K562 (cell line): ENCODE results near the gene RAB1B. TPM values are rescaled to one million over a fixed set of nuclear protein-coding genes. Genes with fewer than 3 reads are reported as not detected.

ENCODE experiments used
- DIDO1 ChIP-seq: fragments of 450-650 bp; IDR thresholded peaks from 2 replicates; pipeline ENCODE4 v1.6.1; 2016; ENCODE audit warnings: low read depth, missing biosample characterization, missing genetic modification characterization
- ESRRA ChIP-seq: fragments of 450-650 bp; IDR thresholded peaks from 2 replicates; pipeline ENCODE4 v1.6.1; 2014; ENCODE audit warnings: low read depth, mild to moderate bottlenecking, moderate library complexity, borderline replicate concordance
- FOXK2 ChIP-seq, 2 experiments: fragments of 450-650 bp; IDR thresholded peaks in 1 of 2; conservative IDR thresholded peaks in 1 of 2; 2 replicates each; pipeline ENCODE4 v1.6.1; 2016; ENCODE audit warnings: low read depth in 2 of 2, mild to moderate bottlenecking in 1 of 2
- MYC ChIP-seq, 2 experiments: fragments of 250-450 bp in 1 of 2; sonication (Bioruptor Pico) in 1 of 2; IDR thresholded peaks; 2 replicates each; pipeline versions ENCODE4 v1.5.1 to v1.6.1; 2012 to 2021; ENCODE audit warnings: low read depth in 2 of 2, borderline replicate concordance in 1 of 2, improper control_type of control experiment in 1 of 2, low read length in 1 of 2, mild to moderate bottlenecking in 1 of 2, moderate library complexity in 1 of 2
- NFRKB ChIP-seq: fragments of 450-650 bp; IDR thresholded peaks from 2 replicates; pipeline ENCODE4 v1.6.1; 2016; ENCODE audit warnings: low read depth
- POLR2AphosphoS5 ChIP-seq: IDR thresholded peaks from 2 replicates; pipeline ENCODE4 v1.6.1; 2011; ENCODE audit warnings: mild to moderate bottlenecking, low read depth, low read length, moderate library complexity; ENCODE audit not compliant: control insufficient read depth, insufficient read depth
- RNF2 ChIP-seq: sonication (generic); IDR thresholded peaks from 2 replicates; pipeline ENCODE4 v1.6.1; 2016
- SFPQ ChIP-seq: fragments of 200-400 bp; formaldehyde crosslinking; IDR thresholded peaks from 2 replicates; pipeline ENCODE4 v1.6.1; 2017; ENCODE audit warnings: mild to moderate bottlenecking, low read depth, low read length, moderate library complexity
- SMAD4 ChIP-seq: fragments of 250-450 bp; sonication (Bioruptor Pico); conservative IDR thresholded peaks from 2 replicates; pipeline ENCODE4 v1.8.0; 2021; ENCODE audit warnings: inconsistent platforms, mild to moderate bottlenecking, moderate library complexity
- SUPT5H ChIP-seq: fragments of 450-650 bp; IDR thresholded peaks from 2 replicates; pipeline ENCODE4 v1.6.1; 2016
- USF2 ChIP-seq: sonication (generic); formaldehyde crosslinking; IDR thresholded peaks from 2 replicates; pipeline ENCODE4 v1.5.0; 2020; ENCODE audit warnings: missing genetic modification reagents
- VEZF1 ChIP-seq: fragments of 200-800 bp; sonication (Bioruptor generic); IDR thresholded peaks from 2 replicates; pipeline ENCODE4 v1.6.1; 2017; ENCODE audit warnings: missing genetic modification characterization, missing compliant biosample characterization
- ZFP1 ChIP-seq: fragments of 450-650 bp; formaldehyde crosslinking; IDR thresholded peaks from 2 replicates; pipeline ENCODE4 v1.4.0; 2020; ENCODE audit warnings: mild to moderate bottlenecking, mixed read lengths
- ZKSCAN3 ChIP-seq: fragments of 250-450 bp; sonication (Bioruptor Pico); IDR thresholded peaks from 2 replicates; pipeline ENCODE4 v1.4.0; 2020
- ZNF274 ChIP-seq: IDR thresholded peaks from 2 replicates; pipeline ENCODE4 v1.6.1; 2011; ENCODE audit warnings: low read depth, mild to moderate bottlenecking, low read length, moderate library complexity, borderline replicate concordance
- polyA plus RNA-seq, 8 experiments: library from polyadenylated mRNA; depleted of rRNA in 4 of 8; stranded (reverse) in 5 of 8; unstranded in 3 of 8; fragments of >200 nt; fragmentation: Nextera tagmentation in 2 of 8; fragmentation: Illumina TruSeq in 1 of 8; extraction: Ambion mirVana in 2 of 8; extraction: Trizol in 1 of 8; gene quantifications; 2 replicates each; pipeline versions ENCODE4 v1.2.1 to v1.2.3, GENCODE V29; 2011 to 2014; ENCODE audit warnings: inconsistent platforms in 1 of 8, missing spikeins in 1 of 8
- total RNA-seq, 7 experiments: library from RNA; depleted of rRNA in 6 of 7; stranded (reverse); fragments of >200 nt in 6 of 7; fragmentation: Illumina TruSeq in 2 of 7; extraction: Trizol in 2 of 7; gene quantifications; 2 replicates each; pipeline versions ENCODE4 v1.2.1 to v1.2.3, GENCODE V29; 2011 to 2021; ENCODE audit warnings: low replicate concordance in 1 of 7
- TF ChIP-seq, protein P1 (sequence below): sonication (generic); formaldehyde crosslinking; IDR thresholded peaks from 2 replicates; pipeline ENCODE4 v1.8.1; 2023; ENCODE audit warnings: mild to moderate bottlenecking, missing genetic modification reagents

RAB1B gene
- total and polyA plus RNA-seq, 9 of the 15 experiments (the other 6 are each of a cell fraction or from before 2014, with no cell fraction given), result 5.6 to 146 (median 98.6) TPM

DNA sequence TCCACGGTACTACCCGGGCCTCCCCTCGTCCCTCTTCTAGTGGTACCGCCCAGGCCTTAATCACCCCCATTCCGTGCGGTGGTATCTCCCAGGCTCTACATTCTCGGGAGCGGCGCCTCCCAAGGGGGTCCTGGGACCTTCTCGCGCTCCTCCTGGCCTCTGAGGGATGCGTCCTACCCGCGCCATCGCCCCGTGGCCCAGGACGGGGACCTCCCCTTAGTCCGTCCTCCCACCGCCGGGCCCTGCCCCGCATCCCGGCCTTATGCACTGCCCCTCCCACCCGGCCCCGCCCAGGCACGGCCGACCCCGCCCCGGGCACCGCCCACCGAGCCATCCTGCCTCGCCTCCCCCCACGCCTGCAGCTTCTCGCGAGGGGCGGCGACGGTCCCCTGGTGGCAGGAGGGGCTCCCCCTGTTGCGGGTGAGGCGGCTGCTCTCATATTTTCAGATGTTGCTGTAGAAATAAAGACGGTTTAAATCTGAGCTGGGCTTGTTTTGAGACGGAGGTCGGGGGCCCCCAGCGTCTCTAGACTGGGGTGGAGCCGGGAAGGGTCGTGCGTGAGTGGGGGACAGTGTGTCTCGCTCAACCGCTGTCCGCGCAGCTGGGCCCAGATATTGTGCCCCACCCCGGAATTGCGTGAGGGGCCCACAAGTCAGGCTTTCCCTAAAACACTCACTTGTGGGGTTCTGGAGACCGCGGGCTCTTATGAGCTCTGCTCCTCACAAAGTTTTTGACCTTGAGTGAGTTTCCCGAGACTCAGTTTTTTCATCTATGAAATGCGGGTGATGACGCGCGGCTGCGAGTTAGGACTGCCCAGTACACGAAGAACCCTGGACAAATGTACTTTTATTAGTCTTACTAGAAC lies 828 bp upstream of the RAB1B start (continued):
- TF ChIP-seq SFPQ, result no peak
- TF ChIP-seq ZKSCAN3 (CRISPR knock-in tag), result no peak
- no peak for TF ChIP-seq ZNF274
- TF ChIP-seq ESRRA, result peak; percentile 85
- no peak for TF ChIP-seq USF2 (CRISPR knock-in tag)
- TF ChIP-seq SMAD4 (CRISPR knock-in tag), result peak; percentile 37; the same call in 1 of the 2 replicates
- TF ChIP-seq VEZF1 (CRISPR knock-in tag), result peak; percentile 92
- TF ChIP-seq FOXK2 (conservative IDR thresholded peaks at IDR 0.05 in 1 of 2, IDR thresholded peaks at IDR 0.05 in 1 of 2; ENCODE audit: low read depth in 2 of 2), result peak in 1 of 2 experiments; percentile 98; a peak in 2 of 4 replicates
- peak; percentile 61; the same call in 1 of the 2 replicates for TF ChIP-seq POLR2AphosphoS5
- TF ChIP-seq NFRKB, result 0 out of 2 replicates have a peak, but pooled peaks have one; percentile 44
- TF ChIP-seq DIDO1 (tag), result 0 out of 2 replicates have a peak, but pooled peaks have one; percentile 43
- TF ChIP-seq SUPT5H, result peak; percentile 84
- peak; percentile 54 for TF ChIP-seq MYC (IDR thresholded peaks at IDR 0.05; ENCODE audit: low read depth, low read length)
- peak; percentile 66; the same call in 1 of the 2 replicates for TF ChIP-seq MYC (CRISPR knock-in tag; IDR thresholded peaks at IDR 0.05; ENCODE audit: borderline replicate concordance, low read depth)
- TF ChIP-seq, protein P1, sequence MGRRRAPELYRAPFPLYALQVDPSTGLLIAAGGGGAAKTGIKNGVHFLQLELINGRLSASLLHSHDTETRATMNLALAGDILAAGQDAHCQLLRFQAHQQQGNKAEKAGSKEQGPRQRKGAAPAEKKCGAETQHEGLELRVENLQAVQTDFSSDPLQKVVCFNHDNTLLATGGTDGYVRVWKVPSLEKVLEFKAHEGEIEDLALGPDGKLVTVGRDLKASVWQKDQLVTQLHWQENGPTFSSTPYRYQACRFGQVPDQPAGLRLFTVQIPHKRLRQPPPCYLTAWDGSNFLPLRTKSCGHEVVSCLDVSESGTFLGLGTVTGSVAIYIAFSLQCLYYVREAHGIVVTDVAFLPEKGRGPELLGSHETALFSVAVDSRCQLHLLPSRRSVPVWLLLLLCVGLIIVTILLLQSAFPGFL (CRISPR knock-in tag), result no peak
- TF ChIP-seq RNF2, result peak; percentile 3; the same call in 1 of the 2 replicates
- TF ChIP-seq ZFP1 (CRISPR knock-in tag), result no peak
